Mammary epithelial cell (primary cell): Measurements from ENCODE around the gene ACER2.

Experiments used
- EZH2 ChIP-seq: IDR thresholded peaks from 2 replicates; pipeline ENCODE4 v1.6.1; 2012; ENCODE audit warnings: low read length, inconsistent platforms, borderline replicate concordance
- TF ChIP-seq, protein P1 (sequence below), 2 donors: IDR thresholded peaks in 1 of 2; conservative IDR thresholded peaks in 1 of 2; 2 replicates each; pipeline ENCODE4 v1.5.1; 2011 to 2012; ENCODE audit warnings: inconsistent platforms in 2 of 2, low read length in 2 of 2, mild to moderate bottlenecking in 2 of 2, control low read depth in 1 of 2, low read depth in 1 of 2; ENCODE audit not compliant: insufficient read depth in 1 of 2; ENCODE audit errors: extremely low read depth in 1 of 2

DNA sequence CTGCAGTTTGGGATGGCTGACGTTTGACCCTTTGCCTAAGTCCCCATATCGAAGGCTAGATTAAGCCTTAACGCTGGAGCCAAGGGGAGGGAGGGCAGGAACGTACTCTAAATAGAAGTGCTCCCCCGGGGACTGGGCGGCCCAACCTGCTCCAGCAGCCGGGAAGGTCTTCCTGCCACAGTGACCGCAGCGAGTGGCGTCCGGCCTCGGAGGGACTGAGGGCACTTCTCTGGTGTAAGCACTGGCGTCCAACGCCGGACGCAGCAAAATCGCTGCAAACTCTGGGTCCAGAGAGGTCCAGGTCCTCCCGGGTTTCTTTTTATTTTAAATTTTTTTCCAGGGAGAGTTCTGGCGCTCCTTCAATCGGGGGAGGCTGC, 505 bp upstream of the ACER2 start:
- TF ChIP-seq, protein P1, sequence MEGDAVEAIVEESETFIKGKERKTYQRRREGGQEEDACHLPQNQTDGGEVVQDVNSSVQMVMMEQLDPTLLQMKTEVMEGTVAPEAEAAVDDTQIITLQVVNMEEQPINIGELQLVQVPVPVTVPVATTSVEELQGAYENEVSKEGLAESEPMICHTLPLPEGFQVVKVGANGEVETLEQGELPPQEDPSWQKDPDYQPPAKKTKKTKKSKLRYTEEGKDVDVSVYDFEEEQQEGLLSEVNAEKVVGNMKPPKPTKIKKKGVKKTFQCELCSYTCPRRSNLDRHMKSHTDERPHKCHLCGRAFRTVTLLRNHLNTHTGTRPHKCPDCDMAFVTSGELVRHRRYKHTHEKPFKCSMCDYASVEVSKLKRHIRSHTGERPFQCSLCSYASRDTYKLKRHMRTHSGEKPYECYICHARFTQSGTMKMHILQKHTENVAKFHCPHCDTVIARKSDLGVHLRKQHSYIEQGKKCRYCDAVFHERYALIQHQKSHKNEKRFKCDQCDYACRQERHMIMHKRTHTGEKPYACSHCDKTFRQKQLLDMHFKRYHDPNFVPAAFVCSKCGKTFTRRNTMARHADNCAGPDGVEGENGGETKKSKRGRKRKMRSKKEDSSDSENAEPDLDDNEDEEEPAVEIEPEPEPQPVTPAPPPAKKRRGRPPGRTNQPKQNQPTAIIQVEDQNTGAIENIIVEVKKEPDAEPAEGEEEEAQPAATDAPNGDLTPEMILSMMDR (conservative IDR thresholded peaks at IDR 0.05 in 1 of 2, IDR thresholded peaks at IDR 0.05 in 1 of 2; ENCODE audit: extremely low read depth in 1 of 2, insufficient read depth in 1 of 2, low read depth in 1 of 2, low read length in 2 of 2) = no peak
- no peak for TF ChIP-seq EZH2
